Measurements from ENCODE around the gene ROR2. TPM values are rescaled to one million over a fixed set of nuclear protein-coding genes. Genes with fewer than 3 reads are reported as not detected.

ROR2 gene
- total RNA-seq, 4 donors from 2014 or later, result 37.4 to 71.8 (median 59.4) TPM

- Histone ChIP-seq H3K27ac (replicated peaks in 1 of 4) (peak overlapping the region in 3 of 4 donors; percentile 92 to 95 (median 94)), H3K27me3 (peaks cover 0 to 5% (median under 1%) of the 10 kb centered on the region in 4 donors), H3K9me3 (no peaks in the 10 kb centered on the region), H3K4me3 (no peak overlapping the region), H3K4me1 (peaks cover 8 to 69% (median 60%) of the 10 kb centered on the region in 4 donors), H3K36me3 (no peaks in the 10 kb centered on the region)
- DNase-seq (ENCODE audit: extremely low spot score), result no peak
- WGBS, result 83% methylated on average over 8 of the region's 8 CpGs
- TF ChIP-seq EP300 (IDR thresholded peaks at IDR 0.05) (no peak), POLR2AphosphoS5 (IDR thresholded peaks at IDR 0.05) (peak in 1 of 2 donors; percentile 56), POLR2A (IDR thresholded peaks at IDR 0.05; ENCODE audit: low read depth) (no peak)
- TF ChIP-seq, protein P1, sequence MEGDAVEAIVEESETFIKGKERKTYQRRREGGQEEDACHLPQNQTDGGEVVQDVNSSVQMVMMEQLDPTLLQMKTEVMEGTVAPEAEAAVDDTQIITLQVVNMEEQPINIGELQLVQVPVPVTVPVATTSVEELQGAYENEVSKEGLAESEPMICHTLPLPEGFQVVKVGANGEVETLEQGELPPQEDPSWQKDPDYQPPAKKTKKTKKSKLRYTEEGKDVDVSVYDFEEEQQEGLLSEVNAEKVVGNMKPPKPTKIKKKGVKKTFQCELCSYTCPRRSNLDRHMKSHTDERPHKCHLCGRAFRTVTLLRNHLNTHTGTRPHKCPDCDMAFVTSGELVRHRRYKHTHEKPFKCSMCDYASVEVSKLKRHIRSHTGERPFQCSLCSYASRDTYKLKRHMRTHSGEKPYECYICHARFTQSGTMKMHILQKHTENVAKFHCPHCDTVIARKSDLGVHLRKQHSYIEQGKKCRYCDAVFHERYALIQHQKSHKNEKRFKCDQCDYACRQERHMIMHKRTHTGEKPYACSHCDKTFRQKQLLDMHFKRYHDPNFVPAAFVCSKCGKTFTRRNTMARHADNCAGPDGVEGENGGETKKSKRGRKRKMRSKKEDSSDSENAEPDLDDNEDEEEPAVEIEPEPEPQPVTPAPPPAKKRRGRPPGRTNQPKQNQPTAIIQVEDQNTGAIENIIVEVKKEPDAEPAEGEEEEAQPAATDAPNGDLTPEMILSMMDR (IDR thresholded peaks at IDR 0.05), result no peak
- intact Hi-C loops (cut with DNase I), result no loop called here
These were observed 6.3 kb downstream of the ROR2 start for GRCh38 chr9:91943478-91944470.

GRCh38 chr9:91942201-91942600, 7.8 kb downstream of the ROR2 start:
- TF ChIP-seq, protein P1 (IDR thresholded peaks at IDR 0.05), result no peak
- TF ChIP-seq EP300 (IDR thresholded peaks at IDR 0.05), result no peak
- TF ChIP-seq POLR2AphosphoS5 (IDR thresholded peaks at IDR 0.05), result no peak
- no peak for TF ChIP-seq POLR2A (IDR thresholded peaks at IDR 0.05; ENCODE audit: low read depth)

DNA sequence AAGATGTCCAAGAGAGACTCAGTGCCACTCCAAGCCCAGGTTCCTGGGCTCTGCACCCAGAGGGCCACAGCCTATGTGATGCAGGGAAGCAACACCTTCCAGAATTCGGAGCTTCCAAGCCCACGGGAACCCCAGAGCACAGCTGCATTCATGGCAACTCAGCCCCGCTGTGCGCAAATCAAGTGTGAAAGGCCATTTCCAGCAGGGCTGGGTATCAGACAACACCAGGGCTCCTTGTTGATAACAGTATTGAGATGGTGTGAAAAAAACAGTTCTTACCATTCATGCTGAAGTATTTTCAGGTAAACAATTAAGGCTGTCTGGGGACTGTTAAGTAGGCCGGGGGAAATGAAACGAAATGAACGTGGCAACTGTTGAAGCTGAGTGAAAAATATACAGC, 10.1 kb downstream of the ROR2 start:
- intact Hi-C loops (cut with DNase I), result loop anchor here (5.0 kb wide), 1 partner anchor 38 kb away; no protein-coding TSS in a partner anchor
- Histone ChIP-seq H3K4me3 (no peak overlapping the region), H3K9me3 (no peaks in the 10 kb centered on the region), H3K27me3 (no peaks in the 10 kb centered on the region), H3K27ac (replicated peaks in 1 of 4) (peak overlapping the region; percentile 46 to 77 (median 70)), H3K4me1 (peaks cover 0 to 61% (median 51%) of the 10 kb centered on the region in 4 donors), H3K36me3 (no peaks in the 10 kb centered on the region)
- DNase-seq (ENCODE audit: extremely low spot score), result no peak
- WGBS, result 65% methylated on average over 7 of the region's 7 CpGs
- no peak for TF ChIP-seq POLR2AphosphoS5 (IDR thresholded peaks at IDR 0.05)
- TF ChIP-seq EP300 (IDR thresholded peaks at IDR 0.05), result no peak
- no peak for TF ChIP-seq POLR2A (IDR thresholded peaks at IDR 0.05; ENCODE audit: low read depth)
- TF ChIP-seq, protein P1 (IDR thresholded peaks at IDR 0.05), result no peak

More at GRCh38 chr9:91942201-91942600, 7.8 kb downstream of the ROR2 start:
- Histone ChIP-seq H3K36me3 (no peaks in the 10 kb centered on the region), H3K4me3 (no peak overlapping the region), H3K27me3 (no peaks in the 10 kb centered on the region), H3K4me1 (peaks cover 3 to 60% (median 53%) of the 10 kb centered on the region in 4 donors), H3K9me3 (no peaks in the 10 kb centered on the region), H3K27ac (replicated peaks in 1 of 4) (peak overlapping the region in 1 of 4 donors; percentile 17)
- no peak for DNase-seq (ENCODE audit: extremely low spot score)
- 85% methylated on average over 5 of the region's 5 CpGs for WGBS
- intact Hi-C loops (cut with DNase I), result no loop called here

DNA sequence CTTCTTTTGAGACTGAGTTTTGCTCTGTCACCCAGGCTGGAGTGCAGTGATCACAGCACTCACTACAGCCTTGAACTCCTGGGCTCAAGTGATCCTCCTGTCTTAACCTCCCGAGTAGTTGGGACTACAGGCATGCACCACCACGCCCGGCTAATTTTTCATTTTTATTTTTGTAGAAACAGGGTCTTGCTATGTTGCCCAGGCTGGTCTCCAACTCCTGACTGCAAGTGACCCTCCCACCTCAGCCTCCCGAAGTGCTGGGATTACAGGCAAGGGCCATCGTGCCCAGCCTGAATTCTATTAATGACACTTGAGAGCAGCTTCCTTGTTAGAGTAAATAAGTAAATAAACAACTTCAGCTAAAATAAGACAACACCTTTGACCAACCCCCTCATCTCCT, 12.3 kb downstream of the ROR2 start:
- no peak for DNase-seq (ENCODE audit: extremely low spot score)
- 79% methylated on average over 5 of the region's 5 CpGs for WGBS
- no peaks in the 10 kb centered on the region for H3K36me3 ChIP-seq
- peaks cover 0 to 70% (median 61%) of the 10 kb centered on the region in 4 donors for H3K4me1 ChIP-seq
- H3K27me3 ChIP-seq, result no peaks in the 10 kb centered on the region
- intact Hi-C loops (cut with DNase I), result loop anchor here (5.0 kb wide), 1 partner anchor 35 kb away; no protein-coding TSS in a partner anchor
- TF ChIP-seq POLR2A (IDR thresholded peaks at IDR 0.05; ENCODE audit: low read depth) (no peak), POLR2AphosphoS5 (IDR thresholded peaks at IDR 0.05) (no peak), EP300 (IDR thresholded peaks at IDR 0.05) (no peak)
- TF ChIP-seq, protein P1 (IDR thresholded peaks at IDR 0.05), result no peak
- H3K9me3 ChIP-seq, result no peaks in the 10 kb centered on the region
- peak overlapping the region; percentile 57 to 77 (median 74) for H3K27ac ChIP-seq (replicated peaks in 1 of 4)
- no peak overlapping the region for H3K4me3 ChIP-seq
